ENCODE results near the gene GAS7. TPM values are rescaled to one million over a fixed set of nuclear protein-coding genes. Genes with fewer than 3 reads are reported as not detected.

Gene GAS7
- total RNA-seq, 4 donors from 2014 or later: 242 to 309 (median 264) TPM

DNA sequence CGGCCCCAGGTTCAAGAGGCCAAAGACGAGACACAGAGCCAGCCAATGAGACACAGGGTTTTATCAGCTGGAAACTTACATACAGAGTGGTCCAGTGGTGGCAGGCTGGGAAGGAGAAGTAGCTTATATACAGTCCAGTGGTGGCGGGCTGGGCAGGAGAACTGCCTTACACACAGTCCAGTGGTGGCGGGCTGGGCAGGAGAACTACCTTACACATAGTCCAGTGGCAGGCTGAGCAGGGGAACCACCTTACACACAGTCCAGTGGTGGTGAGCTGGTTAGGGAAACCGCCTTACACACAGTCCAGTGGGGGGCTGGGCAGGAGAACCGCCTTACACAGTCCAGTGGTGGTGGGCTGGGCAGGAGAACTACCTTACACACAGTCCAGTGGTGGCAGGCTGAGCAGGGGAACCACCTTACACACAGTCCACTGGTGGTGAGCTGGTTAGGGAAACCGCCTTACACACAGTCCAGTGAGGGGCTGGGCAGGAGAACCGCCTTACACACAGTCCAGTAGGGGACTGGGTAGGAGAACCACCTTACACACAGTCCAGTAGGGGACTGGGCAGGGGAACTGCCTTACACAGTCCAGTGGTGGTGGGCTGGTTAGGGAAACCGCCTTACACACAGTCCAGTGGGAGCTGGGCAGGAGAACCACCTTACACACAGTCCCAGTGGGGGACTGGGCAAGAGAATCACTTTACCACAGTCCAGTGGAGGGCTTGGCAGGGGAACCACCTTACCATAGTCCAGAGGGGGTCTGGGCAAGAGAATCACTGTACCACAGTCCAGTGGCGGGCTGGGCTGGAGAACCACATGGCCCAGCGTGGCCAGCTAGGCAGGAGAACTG lies 90.9 kb downstream of the GAS7 start:
- Histone ChIP-seq H3K4me3 (no peak overlapping the region), H3K36me3 (no peaks in the 10 kb centered on the region), H3K9me3 (no peaks in the 10 kb centered on the region), H3K4me1 (peaks cover 0 to 44% (median 5%) of the 10 kb centered on the region in 4 donors), H3K27me3 (no peaks in the 10 kb centered on the region), H3K27ac (no peak overlapping the region)
- TF ChIP-seq CTCF (IDR thresholded peaks at IDR 0.05): no peak
- TF ChIP-seq EP300 (IDR thresholded peaks at IDR 0.05): no peak
- no peak for TF ChIP-seq POLR2A (IDR thresholded peaks at IDR 0.05)
- DNase-seq (ENCODE audit: low spot score in 2 of 2): no peak
- WGBS, 2 donors: 87% methylated on average over 11 of the region's 11 CpGs

- no peaks in the 10 kb centered on the region for H3K27me3 ChIP-seq
- no peak for DNase-seq (ENCODE audit: low spot score in 2 of 2)
- TF ChIP-seq CTCF (IDR thresholded peaks at IDR 0.05) (no peak), POLR2A (IDR thresholded peaks at IDR 0.05) (no peak), EP300 (IDR thresholded peaks at IDR 0.05) (no peak)
- no peaks in the 10 kb centered on the region for H3K36me3 ChIP-seq
- no peaks in the 10 kb centered on the region for H3K9me3 ChIP-seq
- H3K4me1 ChIP-seq: peaks cover 0 to 33% (median 1%) of the 10 kb centered on the region in 4 donors
- no peak overlapping the region for H3K27ac ChIP-seq
- WGBS, 2 donors: 93 to 96% methylated on average over 9 of the region's 9 CpGs
- H3K4me3 ChIP-seq: no peak overlapping the region
Observed at GRCh38 chr17:10106067-10106466, 92.3 kb downstream of the GAS7 start.

DNA sequence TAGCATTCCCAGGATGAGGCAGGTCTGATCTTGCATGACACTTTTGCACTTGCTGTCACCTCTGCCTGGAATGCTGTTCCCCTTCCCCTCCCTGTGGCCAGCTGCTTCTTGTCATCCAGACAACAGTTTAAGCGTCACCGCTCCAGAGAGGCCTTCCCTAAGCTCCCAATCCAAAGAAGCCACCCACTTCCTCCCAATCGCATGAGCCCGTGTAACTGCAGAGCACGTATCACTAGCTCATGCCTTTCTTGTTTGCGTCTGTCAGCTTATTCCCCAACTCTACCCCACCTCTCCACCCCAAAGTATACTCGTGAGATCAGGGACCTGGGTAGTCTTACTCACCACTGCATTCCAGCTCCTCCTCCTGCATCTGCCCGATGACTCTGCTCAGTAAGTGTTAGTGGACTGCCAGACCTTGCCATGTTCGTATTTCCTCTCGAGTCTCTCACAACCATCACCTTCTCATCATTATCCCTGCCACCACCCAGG lies 92.8 kb downstream of the GAS7 start:
- no peaks in the 10 kb centered on the region for H3K27me3 ChIP-seq
- H3K36me3 ChIP-seq: no peaks in the 10 kb centered on the region
- H3K9me3 ChIP-seq: no peaks in the 10 kb centered on the region
- 73 to 78% methylated on average over 10 of the region's 10 CpGs for WGBS, 2 donors
- no peak overlapping the region for H3K27ac ChIP-seq
- H3K4me3 ChIP-seq: no peak overlapping the region
- DNase-seq (ENCODE audit: low spot score in 2 of 2): no peak
- TF ChIP-seq CTCF (IDR thresholded peaks at IDR 0.05) (no peak), POLR2A (IDR thresholded peaks at IDR 0.05) (no peak), EP300 (IDR thresholded peaks at IDR 0.05) (no peak)
- H3K4me1 ChIP-seq: peaks cover 0 to 33% (median 1%) of the 10 kb centered on the region in 4 donors

GRCh38 chr17:10103712-10104111 lies 94.7 kb downstream of the GAS7 start:
- no peak for DNase-seq (ENCODE audit: low spot score in 2 of 2)
- no peaks in the 10 kb centered on the region for H3K36me3 ChIP-seq
- no peaks in the 10 kb centered on the region for H3K9me3 ChIP-seq
- no peaks in the 10 kb centered on the region for H3K27me3 ChIP-seq
- no peak overlapping the region for H3K4me3 ChIP-seq
- H3K4me1 ChIP-seq: peaks cover 0 to 37% (median 1%) of the 10 kb centered on the region in 4 donors
- no peak for TF ChIP-seq POLR2A (IDR thresholded peaks at IDR 0.05)
- TF ChIP-seq CTCF (IDR thresholded peaks at IDR 0.05): no peak
- no peak for TF ChIP-seq EP300 (IDR thresholded peaks at IDR 0.05)
- H3K27ac ChIP-seq: no peak overlapping the region
- 92 to 96% methylated on average over 3 of the region's 3 CpGs for WGBS, 2 donors

GRCh38 chr17:10102817-10103216 lies 95.6 kb downstream of the GAS7 start:
- no peaks in the 10 kb centered on the region for H3K36me3 ChIP-seq
- DNase-seq (ENCODE audit: low spot score in 2 of 2): no peak
- H3K4me1 ChIP-seq: peaks cover 0 to 39% (median 0%) of the 10 kb centered on the region in 4 donors
- no peaks in the 10 kb centered on the region for H3K9me3 ChIP-seq
- no peak overlapping the region for H3K27ac ChIP-seq
- H3K4me3 ChIP-seq: no peak overlapping the region
- no peak for TF ChIP-seq CTCF (IDR thresholded peaks at IDR 0.05)
- no peak for TF ChIP-seq POLR2A (IDR thresholded peaks at IDR 0.05)
- no peak for TF ChIP-seq EP300 (IDR thresholded peaks at IDR 0.05)
- H3K27me3 ChIP-seq: no peaks in the 10 kb centered on the region
- WGBS, 2 donors: 84 to 87% methylated on average over 8 of the region's 8 CpGs

Data from tibial nerve (tissue), 4 donors.